Stimulated activated CD4-positive, alpha-beta T cell treated with anti-CD3 and anti-CD28 coated beads, Interleukin-12 subunit alpha, Interleukin-12 subunit beta, amount 100 ng/mL, for 4 hours (primary cell): Measurements from ENCODE around the gene SLFN14.
"Not testable (repeated sequence)": the region's sequence is repeated elsewhere in the genome, so short reads cannot be mapped to it uniquely, and the experiment has no call there.

Source experiments
- DNase-seq: peaks from one replicate; pipeline ENCODE4 v3.0.0-alpha.2; 2020

SLFN14 gene

DNA sequence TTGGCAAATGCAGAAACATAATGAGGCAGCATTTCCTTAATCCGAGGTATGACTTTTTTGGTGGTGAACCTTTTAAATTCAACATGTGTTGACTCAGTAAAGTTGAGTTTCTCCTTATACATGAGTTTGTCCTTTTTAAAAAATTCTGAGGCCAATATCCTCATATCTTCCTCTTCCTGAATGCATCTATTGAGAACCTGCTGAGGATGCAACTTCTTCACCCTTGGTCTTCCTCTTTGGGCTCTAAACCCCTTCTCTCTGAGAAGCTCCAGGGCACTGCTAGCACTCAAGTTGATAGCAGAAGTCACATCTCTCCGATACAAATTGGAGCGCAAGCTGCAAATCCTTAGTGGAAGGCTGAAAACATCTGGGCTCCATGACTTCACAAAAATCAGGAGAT lies 3.3 kb downstream of the SLFN14 start:
- DNase-seq = no peak

DNA sequence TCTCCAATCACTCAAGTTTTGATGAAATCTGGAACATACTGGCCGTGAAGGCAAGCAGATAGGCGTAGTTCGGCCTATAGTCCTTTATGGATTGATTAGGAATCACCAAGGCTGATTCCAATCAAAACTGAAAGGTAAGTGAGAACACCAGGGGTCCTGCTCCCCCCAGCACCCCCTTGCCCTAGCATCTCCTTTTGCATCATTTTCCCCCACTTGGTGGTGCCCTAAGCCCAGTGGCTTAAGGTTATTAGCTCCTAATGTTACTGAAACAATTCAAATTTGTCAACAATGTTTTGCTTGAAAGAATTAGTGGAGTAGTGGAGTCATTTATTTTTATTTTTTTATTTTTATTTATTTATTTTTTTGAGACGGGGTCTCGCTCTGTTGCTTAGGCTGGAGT lies 4.9 kb downstream of the SLFN14 start:
- no peak for DNase-seq

DNA sequence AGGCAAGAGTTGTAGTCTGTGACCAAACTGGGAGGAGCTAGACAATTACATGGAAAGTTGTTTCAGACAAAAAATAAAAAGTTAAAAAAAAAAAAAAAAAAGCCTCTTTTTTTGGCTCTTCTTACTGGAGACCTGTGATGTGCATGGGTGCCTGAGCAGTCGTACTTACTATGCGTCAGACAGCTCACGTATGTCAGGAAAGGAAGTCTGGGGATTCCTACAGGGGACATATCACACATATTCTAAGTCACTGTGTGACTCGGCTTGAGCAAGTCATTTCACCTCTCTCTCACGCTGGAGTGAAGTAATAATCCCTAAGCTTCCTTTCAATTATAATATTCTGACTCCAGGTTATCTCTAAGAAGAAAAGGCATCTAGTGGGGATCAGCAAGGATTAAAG lies 6.0 kb downstream of the SLFN14 start:
- no peak for DNase-seq

DNA sequence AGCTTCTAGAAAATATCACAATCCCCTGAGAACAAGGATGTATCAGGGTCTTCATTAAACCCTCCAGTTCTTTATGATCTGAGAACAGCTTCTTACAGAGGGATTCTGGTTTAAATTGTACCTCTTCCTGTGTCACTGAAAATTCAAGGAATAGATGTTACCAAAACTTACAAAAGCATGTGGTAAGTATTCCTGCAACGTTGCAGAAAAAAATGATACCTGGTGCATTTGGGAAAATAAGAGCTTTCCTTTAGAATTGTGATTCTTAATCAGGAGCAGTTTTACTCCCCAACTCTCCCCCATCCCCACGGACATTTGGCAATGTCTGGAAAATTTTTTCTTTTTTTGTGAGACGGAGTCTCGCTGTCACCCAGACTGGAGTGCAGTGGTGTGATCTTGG lies 7.3 kb downstream of the SLFN14 start:
- no peak for DNase-seq

DNA sequence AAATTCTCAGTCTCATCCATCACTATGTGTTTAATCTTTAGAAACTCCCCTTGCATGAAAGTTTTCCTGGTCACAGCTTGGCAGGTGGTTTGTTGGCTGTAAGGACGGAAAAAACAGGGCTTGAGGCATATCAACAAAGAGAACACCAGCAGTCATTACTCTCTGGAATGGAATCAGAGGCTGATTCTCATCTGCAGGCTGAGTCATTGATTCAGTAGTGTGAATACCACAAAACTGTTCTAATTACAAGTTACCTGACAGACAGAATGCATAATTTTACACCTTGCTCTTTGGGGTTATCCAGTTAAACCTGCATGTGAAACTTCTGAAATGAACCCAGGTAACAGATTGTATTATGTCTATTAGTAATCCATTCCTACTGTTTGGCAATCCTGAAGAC lies 11.6 kb downstream of the SLFN14 start:
- DNase-seq = no peak

DNA sequence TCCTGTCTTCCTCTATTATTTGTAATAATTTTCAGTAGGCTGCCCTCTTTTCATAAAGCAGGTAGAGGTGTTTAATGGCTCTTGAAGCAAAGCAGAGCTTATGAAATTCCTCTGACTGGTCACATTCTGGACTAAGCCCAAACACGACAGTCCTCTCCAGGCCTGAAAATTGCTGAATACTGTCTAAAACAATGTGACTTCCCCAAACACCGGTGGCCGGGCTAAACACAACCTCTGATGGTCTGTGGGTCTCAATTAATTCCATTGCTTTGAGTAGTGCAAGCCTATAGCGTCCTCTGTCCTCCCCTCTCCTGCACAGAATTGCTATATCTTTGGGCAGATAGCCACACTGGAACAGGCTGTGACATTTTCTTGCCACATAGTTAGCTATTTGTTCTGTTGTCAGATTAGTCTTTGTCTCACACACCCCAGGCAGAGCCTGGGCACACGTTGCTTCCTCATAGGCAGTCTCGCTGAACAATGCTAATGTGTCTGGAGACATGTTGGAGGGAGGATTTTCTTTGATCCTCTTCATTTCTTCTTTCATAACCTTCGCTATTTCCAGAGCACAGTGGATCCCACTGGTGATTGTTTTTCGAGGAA lies 12.3 kb downstream of the SLFN14 start:
- no peak for DNase-seq

DNA sequence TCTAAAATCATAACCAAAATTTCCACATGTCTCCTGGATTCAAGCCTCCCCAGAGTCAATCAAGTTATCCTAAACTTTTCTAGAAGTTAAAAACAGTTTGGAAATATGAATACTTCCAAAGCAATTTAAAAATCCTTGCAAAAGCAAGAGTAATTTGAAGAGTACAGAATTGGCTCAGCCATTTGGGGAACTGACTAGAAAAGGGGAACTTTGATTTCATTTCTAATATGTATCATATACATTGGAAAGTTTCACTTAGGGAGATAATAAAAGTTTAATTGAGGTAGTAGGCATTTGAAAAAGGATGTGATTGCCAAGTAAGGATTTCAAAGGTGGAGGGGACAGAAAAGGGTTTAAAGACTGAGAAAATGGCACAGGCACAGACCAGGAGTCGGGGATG lies 14.1 kb downstream of the SLFN14 start:
- DNase-seq = no peak

DNA sequence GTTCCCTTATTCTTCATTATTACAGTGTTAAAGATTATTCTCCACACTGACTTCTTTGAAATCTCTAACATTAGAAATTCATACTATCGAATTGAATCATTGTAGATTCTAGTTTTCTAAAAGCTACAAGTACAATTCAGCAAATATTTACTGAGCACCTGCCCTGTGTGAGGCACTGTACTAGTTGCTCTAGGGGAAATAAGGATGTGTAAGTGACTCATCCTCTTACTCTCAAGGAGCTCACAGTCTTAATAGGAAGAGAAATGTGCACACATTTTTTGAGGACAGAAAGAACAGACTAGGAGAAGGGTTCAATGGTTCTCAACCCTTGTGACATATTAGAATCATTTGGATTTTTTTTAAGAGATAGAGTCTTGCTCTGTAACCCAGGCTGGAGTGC lies 15.5 kb downstream of the SLFN14 start:
- DNase-seq = no peak

DNA sequence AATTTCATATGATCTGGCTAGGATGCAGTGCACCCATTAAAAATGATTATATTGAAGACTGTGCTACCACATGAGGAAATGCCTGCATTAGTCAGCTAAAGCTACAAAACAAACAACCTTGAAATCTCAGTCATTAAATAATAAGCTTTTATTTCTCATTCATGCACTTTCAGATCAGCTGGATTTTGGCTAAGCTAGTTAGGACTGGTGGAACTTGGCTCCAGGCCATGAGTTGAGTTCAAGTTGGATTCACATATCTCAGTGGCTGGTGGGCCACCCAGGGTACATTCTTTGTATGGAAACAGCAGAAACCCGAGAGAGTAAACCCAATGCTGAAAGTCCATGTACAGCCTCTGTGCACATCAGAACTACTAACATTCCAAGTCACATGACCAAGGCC lies 16.8 kb downstream of the SLFN14 start:
- no peak for DNase-seq

DNA sequence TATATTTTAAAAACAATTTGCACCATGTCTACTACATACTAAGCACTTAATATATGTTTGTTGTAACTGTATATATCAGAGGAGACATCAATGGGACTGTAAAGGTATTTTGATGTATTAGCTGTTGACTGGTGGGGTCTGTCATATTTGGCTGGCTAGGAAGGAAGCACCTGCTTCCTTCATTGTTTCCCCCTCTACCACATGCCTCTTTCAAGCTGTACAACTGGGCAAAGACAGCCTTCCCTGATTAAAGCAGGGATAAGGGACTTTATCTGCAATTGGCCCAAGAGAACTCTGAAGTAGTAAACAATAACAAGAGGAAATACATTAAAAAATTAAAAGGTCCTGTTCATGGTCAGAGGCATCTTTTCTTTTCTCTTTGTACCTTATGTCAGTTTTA lies 17.6 kb downstream of the SLFN14 start:
- DNase-seq = no peak

DNA sequence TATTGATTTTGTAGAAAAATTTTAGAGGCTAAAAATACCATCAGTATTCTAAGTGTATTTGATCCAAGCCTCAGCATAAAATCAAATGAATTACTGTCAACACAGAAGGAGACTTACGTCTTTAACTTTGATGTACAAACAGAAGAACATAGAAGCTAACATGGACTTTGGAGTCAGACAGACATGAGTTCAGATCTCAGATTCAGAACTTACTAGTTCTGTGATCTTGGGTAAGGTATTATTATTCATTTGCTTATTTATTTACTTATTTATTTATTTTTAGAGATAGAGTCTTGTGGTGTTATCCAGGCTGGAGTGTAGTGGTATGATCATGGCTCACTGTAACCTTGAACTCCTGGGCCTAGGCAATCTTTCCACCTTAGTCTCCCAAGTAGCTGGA lies 19.2 kb downstream of the SLFN14 start:
- DNase-seq = no peak

DNA sequence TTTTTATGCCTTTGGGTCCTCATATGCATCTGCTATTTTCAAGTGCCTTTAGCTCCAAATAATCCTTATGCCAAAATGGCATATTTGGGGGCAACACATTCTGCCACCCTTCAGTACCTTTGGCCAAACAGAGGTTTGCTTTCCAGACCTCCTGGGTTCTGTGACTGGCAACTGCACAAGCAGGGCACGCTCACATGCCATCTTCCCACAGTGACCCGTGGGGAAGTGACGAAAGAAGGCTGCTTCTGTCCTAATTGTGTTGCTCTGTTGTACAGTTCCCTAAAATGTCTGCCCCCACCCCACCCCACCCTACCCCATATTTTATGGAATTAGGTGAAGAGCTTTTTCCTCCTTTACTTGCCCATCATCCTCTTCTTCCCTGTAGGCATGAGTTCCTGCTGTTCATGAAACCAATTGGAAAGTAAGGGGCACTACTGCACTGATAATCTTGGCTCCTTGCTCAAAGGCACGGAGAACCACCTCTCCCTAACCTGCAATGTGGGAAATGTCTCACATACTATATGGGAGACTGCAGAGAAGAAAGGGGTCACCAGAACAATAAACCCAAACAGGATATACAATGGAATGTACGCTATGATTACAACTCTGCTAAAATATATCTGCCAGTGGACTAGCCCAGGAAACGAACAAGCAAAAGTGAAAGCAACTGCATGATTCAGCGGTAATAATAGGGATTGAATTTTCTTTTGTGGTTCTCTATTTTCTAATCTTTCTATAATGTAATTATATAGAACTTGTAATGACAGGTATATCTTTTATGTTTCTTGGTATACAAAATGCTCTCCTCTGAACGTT lies 19.8 kb downstream of the SLFN14 start:
- peak; percentile 28 for DNase-seq

DNA sequence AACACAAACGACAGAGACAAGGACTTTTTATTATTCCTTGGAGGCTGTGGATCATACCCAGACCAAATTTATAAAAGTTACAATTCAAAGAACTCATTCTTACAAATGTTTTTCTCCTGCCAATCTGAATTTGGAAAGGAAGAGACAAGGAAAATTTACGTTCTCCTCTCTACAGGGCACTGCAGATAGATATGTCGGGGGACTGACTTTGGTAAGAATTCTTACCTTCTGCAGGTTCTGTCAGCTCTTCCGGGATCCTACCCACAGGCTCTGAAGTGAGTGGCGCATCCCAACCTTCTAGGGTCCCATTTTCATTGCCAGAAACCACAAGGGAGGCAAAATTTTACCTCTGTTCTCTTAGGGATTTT lies 21.0 kb downstream of the SLFN14 start:
- no peak for DNase-seq

DNA sequence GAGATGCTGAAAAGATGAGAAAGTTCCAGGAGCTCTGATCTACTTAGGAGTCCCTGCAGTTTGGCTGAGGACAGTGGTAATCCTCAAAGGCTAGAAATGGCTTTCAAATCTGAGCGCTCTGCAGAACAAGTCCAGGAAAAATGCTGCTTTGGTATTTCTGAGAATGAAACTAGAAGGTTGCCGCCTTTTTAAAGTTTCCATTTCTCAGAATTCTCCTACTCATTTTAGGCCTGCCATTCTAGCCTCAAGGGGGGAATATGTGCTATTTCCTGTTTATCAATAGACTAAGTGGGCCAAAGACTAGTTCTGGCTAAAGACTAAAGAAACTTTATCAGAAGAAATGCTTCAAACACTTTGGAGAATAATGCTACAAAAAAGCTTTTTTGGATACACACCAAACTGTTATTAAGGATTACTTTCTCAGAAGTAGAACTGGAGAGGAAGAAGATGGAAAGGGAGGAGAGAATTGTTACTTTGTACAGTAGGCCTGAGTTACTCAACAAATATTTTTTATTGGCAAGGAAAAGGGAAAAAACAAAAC lies 22.9 kb downstream of the SLFN14 start, which contains the start of gene SLFN12L:
Gene SLFN12L, minus strand, starts transcription at position 78 of the 541 bp plus-strand sequence. CDS start 15,314 bp downstream, outside the sequence.
- DNase-seq = no peak

DNA sequence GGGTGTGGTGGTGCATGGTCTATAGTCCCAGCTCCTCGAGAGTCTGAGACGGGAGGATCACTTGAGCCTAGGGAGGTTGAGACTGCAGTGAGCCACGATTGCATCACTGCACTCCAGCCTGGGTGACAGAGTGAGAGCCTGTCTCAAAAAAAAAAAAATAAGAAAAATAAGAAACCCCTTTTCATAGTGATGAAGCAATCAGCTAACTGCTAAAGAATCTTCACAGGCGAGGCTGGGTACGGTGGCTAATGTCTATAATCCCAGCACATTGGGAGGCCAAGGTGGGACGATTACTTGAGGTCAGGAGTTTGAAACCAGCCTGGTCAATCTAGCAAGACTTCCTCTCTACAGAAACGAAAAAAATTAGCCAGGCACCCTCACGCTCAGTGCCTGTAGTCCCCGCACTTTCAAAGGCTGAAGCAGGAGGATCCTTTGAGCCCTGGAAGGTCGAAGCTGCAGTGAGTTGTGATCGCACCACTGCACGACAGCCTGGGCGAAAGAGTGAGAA lies 23.9 kb downstream of the SLFN14 start:
- DNase-seq = no peak

DNA sequence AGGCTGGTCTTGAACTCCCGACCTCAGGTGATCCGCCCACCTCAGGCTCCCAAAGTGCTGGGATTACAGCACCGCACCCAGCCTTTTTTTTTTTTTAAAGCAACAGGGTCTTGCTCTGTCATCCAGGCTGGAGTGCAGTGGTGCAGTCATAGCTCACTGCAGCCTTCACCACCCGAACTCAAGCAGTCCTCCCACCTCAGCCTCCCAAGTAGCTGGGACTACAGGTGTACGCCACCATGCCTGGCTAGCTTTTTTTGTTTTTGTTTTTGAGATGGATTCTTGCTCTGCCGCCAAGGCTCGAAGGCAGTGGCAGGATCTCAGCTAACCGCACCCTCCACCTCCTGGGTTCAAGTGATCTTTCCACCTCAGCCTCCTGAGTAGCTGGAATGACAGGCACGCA lies 25.2 kb downstream of the SLFN14 start:
- DNase-seq = not testable (repeated sequence)

DNA sequence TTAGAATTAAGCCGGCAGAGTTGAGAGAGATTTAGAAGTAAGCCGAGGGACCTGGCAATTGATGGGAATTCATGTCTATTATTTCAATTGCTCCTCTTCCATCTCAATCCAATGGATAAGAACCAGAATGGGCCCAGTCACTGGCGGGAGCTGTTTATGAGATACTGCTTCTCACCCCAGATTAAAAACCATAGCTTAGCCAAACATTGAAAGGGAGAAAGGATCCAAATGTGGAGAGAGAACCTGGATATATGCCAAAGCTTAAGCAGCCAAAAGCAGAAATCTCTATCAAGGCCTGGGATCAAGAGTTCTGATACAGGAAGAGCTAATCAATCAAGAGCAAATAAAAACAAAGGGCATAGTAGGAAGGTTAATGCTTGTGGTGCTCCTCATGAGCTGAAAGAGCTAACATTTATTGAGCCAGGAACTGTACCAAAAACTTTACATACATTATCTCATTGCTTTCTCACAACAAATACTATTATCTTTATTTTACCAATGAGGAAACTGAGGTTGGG lies 26.0 kb downstream of the SLFN14 start:
- no peak for DNase-seq

DNA sequence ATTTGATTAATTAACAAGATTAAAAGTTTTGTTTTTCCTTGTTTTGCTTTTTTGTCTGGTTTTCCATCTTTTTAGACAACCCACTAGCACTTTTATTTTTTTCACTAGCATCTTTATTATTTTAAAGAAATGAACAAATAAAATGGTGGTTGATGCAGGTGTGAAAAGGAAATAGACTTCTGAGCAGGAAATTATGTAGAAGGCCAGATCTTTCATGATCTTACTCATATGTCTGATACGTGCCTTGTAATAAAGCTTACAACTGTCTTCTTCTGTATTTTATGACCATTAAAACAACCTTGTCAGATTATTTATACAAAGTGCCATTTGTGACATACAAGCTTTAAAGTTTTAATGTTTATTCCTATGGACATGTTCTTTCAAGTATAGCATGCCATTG lies 29.5 kb downstream of the SLFN14 start:
- DNase-seq = no peak

DNA sequence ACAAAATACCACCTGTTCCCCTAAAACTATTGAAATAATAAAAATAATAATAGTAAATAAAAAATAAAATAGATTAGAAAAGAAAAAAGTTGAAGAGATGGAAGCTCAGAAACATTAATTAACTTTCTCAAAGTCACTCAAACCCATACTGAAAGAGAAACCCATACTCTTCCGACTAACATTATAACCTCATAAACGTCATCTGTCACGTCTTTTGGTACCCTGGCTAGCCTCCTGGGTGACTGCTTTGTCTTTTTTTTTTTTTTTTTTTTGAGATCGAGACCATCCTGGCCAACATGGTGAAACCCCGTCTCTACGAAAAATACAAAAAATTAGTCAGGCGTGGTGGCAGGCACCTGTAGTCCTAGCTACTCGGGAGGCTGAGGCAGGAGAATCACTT lies 30.8 kb downstream of the SLFN14 start:
- DNase-seq = no peak

DNA sequence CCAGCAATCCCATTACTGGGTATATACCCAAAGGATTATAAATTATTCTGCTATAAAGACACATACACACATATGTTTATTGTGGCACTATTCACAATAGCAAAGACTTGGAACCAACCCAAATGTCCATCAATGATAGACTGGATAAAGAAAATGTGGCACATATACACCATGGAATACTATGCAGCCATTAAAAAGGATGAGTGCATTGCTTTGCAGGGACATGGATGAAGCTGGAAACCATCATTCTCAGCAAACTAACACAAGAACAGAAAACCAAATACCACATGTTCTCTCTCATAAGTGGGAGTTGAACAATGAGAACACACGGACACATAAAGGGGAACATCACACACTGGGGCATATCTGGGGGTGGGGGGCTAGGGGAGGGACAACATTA lies 31.3 kb downstream of the SLFN14 start:
- DNase-seq = not testable (repeated sequence)

DNA sequence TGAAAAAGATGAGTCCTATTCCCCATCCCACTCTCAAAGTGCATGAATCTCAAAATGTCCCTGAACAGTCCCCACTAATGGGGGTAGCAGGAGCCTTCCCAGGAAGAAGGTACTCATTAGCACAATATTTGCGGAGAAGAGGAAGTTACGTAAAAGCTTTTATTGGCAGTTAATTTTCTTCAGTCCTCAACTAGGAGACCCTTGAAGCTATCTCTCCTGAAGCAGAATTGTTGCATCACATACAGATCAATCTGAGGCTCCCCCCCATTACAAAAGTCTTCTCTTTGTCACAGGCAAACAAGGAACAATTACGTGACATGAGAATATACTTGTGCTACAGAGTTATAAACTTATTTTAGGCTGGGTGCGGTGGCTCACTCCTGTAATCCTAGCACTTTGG lies 37.3 kb downstream of the SLFN14 start:
- no peak for DNase-seq

DNA sequence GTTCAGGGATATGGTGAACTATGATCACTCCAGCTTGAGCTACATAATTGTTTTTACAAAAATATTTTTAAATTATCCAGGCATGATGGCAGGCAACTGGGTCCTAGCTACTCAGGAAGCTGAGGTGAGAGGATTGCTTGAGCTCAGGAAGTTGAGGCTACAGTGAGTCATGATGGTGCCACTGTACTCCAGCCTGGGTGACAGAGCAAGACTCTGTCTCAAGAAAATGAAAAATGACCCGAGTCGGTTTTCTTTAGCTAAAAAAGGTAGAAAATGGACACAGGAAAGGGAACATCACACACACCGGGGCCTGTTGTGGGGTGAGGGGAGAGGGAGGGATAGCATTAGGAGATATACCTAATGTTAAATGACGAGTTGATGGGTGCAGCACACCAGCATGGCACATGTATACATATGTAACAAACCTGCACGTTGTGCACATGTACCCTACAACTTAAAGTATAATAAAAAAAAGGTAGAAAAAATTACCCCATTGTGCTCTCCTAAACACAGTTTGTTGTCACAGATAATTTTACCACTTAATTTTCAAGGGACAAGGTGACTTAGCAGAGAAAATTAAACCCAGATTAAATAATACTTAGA lies 38.9 kb downstream of the SLFN14 start:
- not testable (repeated sequence) for DNase-seq

DNA sequence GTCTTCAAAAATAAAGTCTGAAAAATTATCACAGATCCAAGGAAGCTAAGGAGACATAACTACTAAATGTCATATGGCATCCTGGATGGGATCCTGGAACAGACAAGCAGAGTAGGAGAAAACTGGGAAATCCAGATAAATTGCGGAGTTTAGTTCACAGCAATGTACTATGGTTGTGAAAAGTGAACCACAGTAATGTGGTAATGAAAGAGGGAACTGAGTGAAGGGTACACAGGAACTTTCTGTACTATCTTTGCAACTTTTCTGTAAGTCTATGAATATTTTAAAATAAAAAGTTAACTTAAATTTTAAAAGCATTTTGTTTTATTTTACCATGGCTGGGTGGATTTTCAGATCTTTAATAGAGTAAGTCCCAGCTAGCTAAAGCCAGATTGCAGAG lies 39.5 kb downstream of the SLFN14 start:
- DNase-seq = no peak
